A549 (cell line): ENCODE results near the gene KRTAP10-2. TPM values are rescaled to one million over a fixed set of nuclear protein-coding genes. Genes with fewer than 3 reads are reported as not detected.

Source experiments
- ATAC-seq, 2 experiments: fragments of 200-7000 bp in 1 of 2; fragments of >200 bp in 1 of 2; cut with Nextera tagmentation in 1 of 2; cut with Tn5 transposase in 1 of 2; 3 replicates each; pipeline versions ENCODE4 v1.8.0 to v1.9.1; 2018 to 2020; ENCODE audit warnings: mild to moderate bottlenecking in 1 of 2, moderate library complexity in 1 of 2
- CTCF ChIA-PET: fragments of 300-600 bp; sonication (Branson Sonifier 250); formaldehyde crosslinking; extraction: SDS; loops from one replicate; lab custom pipeline; 2021; ENCODE audit warnings: antibody characterized with exemption, inconsistent platforms; lab: Yijun Ruan, JAX
- POLR2A ChIA-PET: fragments of 350-600 bp; formaldehyde crosslinking; extraction: SDS; loops from one replicate; lab custom pipeline; 2021; ENCODE audit warnings: antibody characterized with exemption, inconsistent platforms; lab: Yijun Ruan, JAX
- DNase-seq, 2 experiments: peaks; one replicate each; pipeline versions ENCODE4 v3.0.0 to v3.0.0-alpha.2; 2011 to 2016; ENCODE audit warnings: low read depth in 1 of 2, low spot score in 1 of 2
- FAIRE-seq: peaks from 2 replicates; lab custom pipeline; 2011; peaks lifted over from hg19 to GRCh38; lab: Jason Lieb, UNC
- H3K27ac ChIP-seq, 2 experiments: fragments of >200 bp; sonication (Bioruptor Twin); formaldehyde crosslinking; 3 replicates each; pipeline ENCODE4 v1.5.1; 2016 to 2017
- H3K4me1 ChIP-seq: fragments of >200 bp; sonication (Bioruptor Twin); formaldehyde crosslinking; 3 replicates; pipeline ENCODE4 v1.6.1; 2016
- H3K4me2 ChIP-seq: fragments of >200 bp; sonication (Bioruptor Twin); formaldehyde crosslinking; 3 replicates; pipeline ENCODE4 v1.6.1; 2016
- H3K4me3 ChIP-seq: fragments of >200 bp; sonication (Bioruptor Twin); formaldehyde crosslinking; 3 replicates; pipeline ENCODE4 v1.5.1; 2016
- H3K9me3 ChIP-seq: fragments of >200 bp; sonication (Bioruptor Twin); formaldehyde crosslinking; 3 replicates; pipeline ENCODE4 v1.6.1; 2016
- EHF ChIP-seq: fragments of 250-450 bp; sonication (Bioruptor Pico); IDR thresholded peaks from 2 replicates; pipeline ENCODE4 v1.5.0; 2020; ENCODE audit warnings: mild to moderate bottlenecking
- EHMT2 ChIP-seq: fragments of 200-600 bp; sonication (generic); IDR thresholded peaks from 2 replicates; pipeline ENCODE4 v1.6.1; 2016; ENCODE audit warnings: antibody characterized with exemption, low read depth, mild to moderate bottlenecking, moderate library complexity
- FOSB ChIP-seq: fragments of 250-450 bp; sonication (Bioruptor Pico); IDR thresholded peaks from 2 replicates; pipeline ENCODE4 v1.5.0; 2020; ENCODE audit warnings: mild to moderate bottlenecking, moderate library complexity
- FOXS1 ChIP-seq: fragments of 250-450 bp; sonication (Bioruptor Pico); IDR thresholded peaks from 2 replicates; pipeline ENCODE4 v1.5.0; 2020; ENCODE audit warnings: mild to moderate bottlenecking, moderate library complexity
- HDAC2 ChIP-seq: fragments of 200-600 bp; sonication (generic); IDR thresholded peaks from 2 replicates; pipeline ENCODE4 v1.6.1; 2016
- MAFK ChIP-seq: fragments of 450-650 bp; IDR thresholded peaks from 2 replicates; pipeline ENCODE4 v1.6.1; 2014; ENCODE audit not compliant: partially characterized antibody
- MAZ ChIP-seq: fragments of 150-350 bp; IDR thresholded peaks from 2 replicates; pipeline ENCODE4 v1.6.1; 2014; ENCODE audit warnings: antibody characterized with exemption, low read depth, low read length, borderline replicate concordance
- MYC ChIP-seq: IDR thresholded peaks from 2 replicates; pipeline ENCODE4 v1.6.1; 2012; ENCODE audit warnings: mild to moderate bottlenecking, inconsistent platforms, low read length, improper control_type of control experiment, borderline replicate concordance
- NFE2L2 ChIP-seq: fragments of 150-350 bp; conservative IDR thresholded peaks from 2 replicates; pipeline ENCODE4 v1.6.1; 2014; ENCODE audit warnings: low read length
- PBX3 ChIP-seq: IDR thresholded peaks from 2 replicates; pipeline ENCODE4 v1.6.1; 2012
- RAD21 ChIP-seq, 2 experiments: fragments of >200 bp in 1 of 2; sonication (Bioruptor Twin) in 1 of 2; formaldehyde crosslinking in 1 of 2; IDR thresholded peaks in 1 of 2; conservative IDR thresholded peaks in 1 of 2; 2 replicates in 1 of 2; 3 replicates in 1 of 2; pipeline ENCODE4 v1.6.1; 2012 to 2018; ENCODE audit warnings: inconsistent platforms in 1 of 2
- RARB ChIP-seq: fragments of 250-450 bp; sonication (Bioruptor Pico); IDR thresholded peaks from 2 replicates; pipeline ENCODE4 v1.8.0; 2021; ENCODE audit warnings: mild to moderate bottlenecking, moderate library complexity
- SMC3 ChIP-seq: fragments of >200 bp; sonication (Bioruptor Twin); formaldehyde crosslinking; IDR thresholded peaks from 3 replicates; pipeline ENCODE4 v1.6.1; 2018; ENCODE audit warnings: inconsistent platforms
- TP53 ChIP-seq: fragments of 250-450 bp; sonication (Bioruptor Pico); IDR thresholded peaks from 2 replicates; pipeline ENCODE4 v1.5.0; 2021; ENCODE audit warnings: mild to moderate bottlenecking, moderate library complexity
- USF2 ChIP-seq: fragments of 450-650 bp; IDR thresholded peaks from 2 replicates; pipeline ENCODE4 v1.6.1; 2014; ENCODE audit warnings: antibody characterized with exemption
- ZC3H11A ChIP-seq: fragments of 450-650 bp; IDR thresholded peaks from 2 replicates; pipeline ENCODE4 v1.6.1; 2014; ENCODE audit warnings: antibody characterized with exemption, mild to moderate bottlenecking
- ZNF302 ChIP-seq: fragments of 250-450 bp; sonication (Bioruptor Pico); IDR thresholded peaks from 2 replicates; pipeline ENCODE4 v1.9.0; 2021; ENCODE audit warnings: inconsistent platforms, mild to moderate bottlenecking, moderate library complexity
- WGBS: methylation state at CpG from one replicate; pipeline ENCODE4 v1.1.6; 2017; ENCODE audit errors: missing lambda C conversion rate; 5-methylcytosine and 5-hydroxymethylcytosine counted together
- polyA plus RNA-seq, 4 experiments: library from polyadenylated mRNA; depleted of rRNA in 3 of 4; stranded (reverse); fragments of >200 nt; fragmentation: RNase III in 1 of 4; extraction: RNeasy Plus Mini Kit Qiagen cat#74134 plus additional on column Dnase treatment in 1 of 4; gene quantifications; 2 replicates in 3 of 4; 3 replicates in 1 of 4; pipeline ENCODE4 v1.2.3, GENCODE V29; 2011 to 2017

Gene KRTAP10-2
- polyA plus RNA-seq, 2 of the 4 experiments (the other 2 are of a cell fraction) = not detected

GRCh38 chr21:44527156-44527982 lies 23.9 kb downstream of the KRTAP10-2 start:
- no peak for ATAC-seq
- no peaks in the 10 kb centered on the region for H3K9me3 ChIP-seq
- no peak overlapping the region for H3K27ac ChIP-seq
- no peak for DNase-seq
- CTCF ChIA-PET = no interaction called here
- no peaks in the 10 kb centered on the region for H3K4me1 ChIP-seq
- H3K4me3 ChIP-seq = no peak overlapping the region
- TF ChIP-seq ZNF302 (CRISPR knock-in tag) (no peak), FOXS1 (CRISPR knock-in tag) (no peak), MYC (no peak), HDAC2 (no peak), SMC3 (no peak), TP53 (CRISPR knock-in tag) (no peak), MAZ (no peak), EHMT2 (no peak), RAD21 (conservative IDR thresholded peaks at IDR 0.05 in 1 of 2, IDR thresholded peaks at IDR 0.05 in 1 of 2) (no peak), ZC3H11A (no peak), USF2 (no peak), EHF (CRISPR knock-in tag) (no peak), RARB (CRISPR knock-in tag) (no peak)
- TF ChIP-seq, all 56 proteins: peak for 0
- FAIRE-seq = no peak
- POLR2A ChIA-PET = no interaction called here
- WGBS = 59% methylated on average over 31 of the region's 37 CpGs
- no peak overlapping the region for H3K4me2 ChIP-seq

- H3K9me3 ChIP-seq = no peaks in the 10 kb centered on the region
- no peak overlapping the region for H3K4me2 ChIP-seq
- no peak overlapping the region for H3K4me3 ChIP-seq
- no peak overlapping the region for H3K27ac ChIP-seq
- WGBS = 44% methylated on average over 12 of the region's 12 CpGs
- POLR2A ChIA-PET = interaction anchor here (0.7 kb wide), 1 partner anchor 10 kb away, joined by 3 read pairs; no protein-coding TSS in a partner anchor
- TF ChIP-seq PBX3 (no peak), FOSB (CRISPR knock-in tag) (no peak), USF2 (no peak), RAD21 (conservative IDR thresholded peaks at IDR 0.05 in 1 of 2, IDR thresholded peaks at IDR 0.05 in 1 of 2) (no peak), MAZ (no peak), MAFK (no peak), NFE2L2 (no peak)
- TF ChIP-seq, all 56 proteins: peak for 0
- H3K4me1 ChIP-seq = no peaks in the 10 kb centered on the region
- ATAC-seq = no peak
- DNase-seq = no peak
- CTCF ChIA-PET = no interaction called here
- no peak for FAIRE-seq
Observed at GRCh38 chr21:44526096-44526997, 25.0 kb downstream of the KRTAP10-2 start.
